Measurements from ENCODE around the gene TGFBR3L. TPM values are rescaled to one million over a fixed set of nuclear protein-coding genes. Genes with fewer than 3 reads are reported as not detected.
A peak's percentile ranks its signal among the peaks of the same experiment; 100 is the strongest.
"Not testable (repeated sequence)": the region's sequence is repeated elsewhere in the genome, so short reads cannot be mapped to it uniquely, and the experiment has no call there.

The TGFBR3L gene
- total RNA-seq, 1 donor from 2014 or later, result not detected

DNA sequence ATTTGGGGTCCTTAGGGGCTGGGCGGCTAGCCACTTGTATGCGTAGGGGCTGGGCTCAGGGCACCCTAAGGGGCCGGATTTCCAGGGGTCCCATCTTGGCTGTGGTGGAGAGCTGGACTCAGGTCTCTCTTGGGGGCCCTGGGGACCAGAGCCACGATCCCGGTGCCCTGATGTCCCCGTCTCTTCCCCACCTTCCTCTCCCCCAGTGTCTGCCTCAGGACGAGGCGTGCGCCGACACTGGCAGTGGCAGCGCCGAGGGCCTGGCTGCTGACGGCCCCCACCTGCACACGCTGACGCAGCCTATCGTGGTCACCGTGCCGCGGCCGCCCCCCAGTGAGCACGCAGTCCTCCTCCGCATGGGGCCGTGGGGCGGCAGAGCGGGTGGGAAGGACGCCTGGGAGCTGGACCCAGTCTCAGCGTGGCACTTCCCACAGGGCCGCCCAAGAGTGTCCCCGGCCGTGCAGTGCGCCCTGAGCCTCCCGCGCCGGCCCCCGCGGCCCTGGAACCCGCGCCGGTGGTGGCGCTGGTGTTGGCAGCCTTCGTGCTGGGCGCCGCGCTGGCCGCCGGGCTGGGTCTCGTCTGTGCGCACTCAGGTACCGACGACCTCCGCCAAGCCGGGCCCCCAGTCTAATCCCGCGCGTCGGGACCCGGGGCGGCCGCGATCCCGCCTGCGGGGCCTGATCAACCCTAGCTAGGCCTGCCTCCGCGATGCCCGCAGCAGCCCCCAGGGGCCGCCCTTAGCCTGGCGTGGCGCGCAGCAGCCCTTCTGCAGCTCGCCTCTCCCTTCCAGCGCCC, 2.8 kb downstream of the TGFBR3L start:
- peak; percentile 36 for DNase-seq

- not testable (repeated sequence) for DNase-seq
These were observed 3.5 kb downstream of the TGFBR3L start for GRCh38 chr19:7918062-7918614.

- DNase-seq, result no peak
These were observed 4.2 kb downstream of the TGFBR3L start for GRCh38 chr19:7918615-7919421.

DNA sequence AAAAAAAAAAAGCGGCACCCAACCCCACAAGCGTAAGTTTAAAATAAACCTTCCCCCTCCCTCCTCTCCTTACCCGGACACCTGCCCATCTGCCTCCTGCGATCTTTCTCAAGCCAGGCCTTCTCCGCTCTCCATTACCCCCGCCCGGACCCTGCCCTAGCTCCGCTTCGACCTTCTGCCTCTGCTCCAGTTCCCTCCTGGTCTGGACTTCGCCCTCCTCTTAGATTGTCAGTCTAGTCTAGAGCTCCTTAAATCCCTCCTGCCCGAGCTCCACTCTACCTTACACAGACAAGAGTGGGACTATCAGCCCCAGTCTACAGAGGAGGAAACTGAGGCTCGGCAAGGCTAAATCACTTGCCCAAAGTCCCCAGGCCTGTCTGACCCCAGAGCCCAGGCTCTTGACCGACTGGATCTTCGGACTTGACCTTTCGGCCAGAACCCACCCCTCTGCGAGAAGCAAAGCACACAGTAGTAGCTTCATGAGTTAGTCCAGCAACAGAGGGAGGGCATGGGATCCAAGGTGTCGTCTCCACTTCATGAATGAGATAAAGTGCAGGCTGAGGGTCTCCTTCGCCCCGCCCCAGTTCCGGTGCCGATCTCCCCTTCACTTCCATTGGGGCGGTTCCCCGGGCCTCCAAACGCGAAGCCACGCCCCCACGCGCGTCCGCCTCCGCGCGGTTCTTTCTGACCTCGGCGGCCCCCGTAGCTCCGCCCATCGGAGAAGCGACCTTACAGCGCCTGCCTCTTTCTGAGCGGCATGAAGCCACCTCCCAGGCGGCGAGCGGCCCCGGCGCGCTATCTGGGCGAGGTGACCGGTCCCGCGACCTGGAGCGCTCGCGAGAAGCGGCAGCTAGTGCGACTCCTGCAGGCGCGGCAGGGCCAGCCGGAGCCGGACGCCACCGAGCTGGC, 5.2 kb downstream of the TGFBR3L start, which contains the start of gene SNAPC2:
SNAPC2 (plus strand) TSS at position 729 of the 909 bp plus-strand sequence; CDS start at position 758, 29 bp downstream.
- peak; percentile 89 for DNase-seq

- peak; percentile 96 for DNase-seq
These were observed 6.1 kb downstream of the TGFBR3L start for GRCh38 chr19:7920519-7921301.

GRCh38 chr19:7921302-7921966, 6.8 kb downstream of the TGFBR3L start:
- no peak for DNase-seq

DNA sequence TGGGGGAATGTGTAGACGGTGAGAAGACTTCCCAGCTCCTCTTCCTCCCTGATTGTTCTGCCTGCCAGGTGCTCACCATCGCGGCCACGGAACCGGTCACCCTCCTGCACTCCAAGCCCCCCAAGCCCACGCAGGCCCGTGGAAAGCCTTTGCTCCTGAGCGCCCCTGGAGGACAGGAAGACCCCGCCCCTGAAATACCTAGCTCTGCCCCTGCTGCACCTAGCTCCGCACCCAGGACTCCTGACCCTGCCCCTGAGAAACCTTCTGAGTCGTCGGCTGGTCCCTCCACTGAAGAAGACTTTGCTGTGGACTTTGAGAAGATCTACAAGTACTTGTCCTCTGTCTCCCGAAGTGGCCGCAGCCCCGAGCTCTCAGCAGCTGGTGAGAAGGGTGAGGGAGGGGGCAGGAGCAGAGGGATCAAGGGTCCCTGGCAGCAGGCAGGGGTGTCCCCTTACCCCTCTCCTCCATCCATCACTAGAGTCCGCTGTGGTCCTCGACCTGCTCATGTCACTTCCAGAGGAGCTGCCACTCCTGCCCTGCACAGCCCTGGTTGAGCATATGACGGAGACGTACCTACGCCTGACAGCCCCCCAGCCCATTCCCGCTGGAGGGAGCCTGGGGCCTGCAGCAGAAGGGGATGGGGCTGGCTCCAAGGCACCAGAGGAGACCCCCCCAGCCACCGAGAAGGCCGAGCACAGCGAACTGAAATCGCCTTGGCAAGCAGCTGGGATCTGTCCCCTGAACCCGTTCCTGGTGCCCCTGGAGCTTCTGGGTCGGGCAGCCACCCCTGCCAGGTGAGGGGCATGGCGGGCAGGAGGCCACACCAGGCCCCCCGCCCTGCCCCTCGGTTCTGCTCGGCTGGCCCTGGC, 7.6 kb downstream of the TGFBR3L start:
- no peak for DNase-seq

GRCh38 chr19:7922836-7923195, 8.2 kb downstream of the TGFBR3L start:
- no peak for DNase-seq

DNA sequence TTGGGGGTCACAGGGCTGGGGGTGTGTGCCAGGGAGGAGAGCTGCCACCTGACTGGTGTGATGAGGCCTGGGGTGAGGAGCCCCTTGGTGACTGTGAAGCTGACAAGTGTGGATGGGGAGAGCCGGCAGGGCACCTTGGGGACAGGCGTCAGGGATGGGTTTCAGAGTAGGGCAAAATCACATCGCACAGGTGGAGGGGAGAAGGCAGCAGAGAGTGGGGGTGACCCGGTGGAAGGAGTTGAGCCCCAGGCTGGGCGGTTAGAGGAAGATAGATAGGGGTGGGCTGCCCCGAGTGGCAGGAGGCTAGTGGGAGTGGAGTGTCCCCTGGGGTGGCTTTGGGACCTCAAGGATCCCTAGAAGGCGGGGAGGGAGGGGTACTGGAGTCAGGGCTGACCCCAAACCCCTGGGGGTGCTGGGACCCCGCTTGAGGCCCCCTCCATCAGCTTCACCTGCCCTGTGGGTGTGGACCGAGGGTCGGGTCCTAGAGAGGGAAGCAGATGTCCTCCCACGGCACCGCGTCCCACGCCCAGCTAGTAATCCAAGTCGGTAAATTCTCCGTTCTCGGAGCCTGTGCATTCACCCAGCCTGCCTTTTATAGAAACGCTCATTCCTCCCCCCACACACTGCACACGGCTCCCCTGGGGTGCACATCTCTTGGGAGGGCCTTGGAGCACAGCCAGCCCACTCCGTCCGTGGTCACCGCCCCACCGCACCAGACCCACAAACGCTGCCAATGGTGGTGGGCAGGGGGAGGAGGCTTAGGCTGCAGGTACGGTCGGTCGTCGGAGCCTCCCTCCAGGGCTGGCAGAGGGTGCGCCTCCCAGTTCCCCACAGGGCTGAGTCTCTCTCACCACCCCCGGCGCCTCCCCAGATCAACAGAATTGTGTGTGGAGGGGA, 8.9 kb downstream of the TGFBR3L start:
- DNase-seq, result peak; percentile 43

GRCh38 chr19:7924241-7924640, 9.6 kb downstream of the TGFBR3L start:
- peak; percentile 43 for DNase-seq

- DNase-seq, result no peak
These were observed 10.1 kb downstream of the TGFBR3L start for GRCh38 chr19:7924651-7925170.

GRCh38 chr19:7925171-7925851, 10.7 kb downstream of the TGFBR3L start:
- peak; percentile 41 for DNase-seq

GRCh38 chr19:7926021-7926726, 11.5 kb downstream of the TGFBR3L start, which contains the start of gene CTXN1:
CTXN1 (minus strand) TSS chr19:7926135; CDS start chr19:7925538, 597 bp downstream.
- DNase-seq, result peak; percentile 38

DNA sequence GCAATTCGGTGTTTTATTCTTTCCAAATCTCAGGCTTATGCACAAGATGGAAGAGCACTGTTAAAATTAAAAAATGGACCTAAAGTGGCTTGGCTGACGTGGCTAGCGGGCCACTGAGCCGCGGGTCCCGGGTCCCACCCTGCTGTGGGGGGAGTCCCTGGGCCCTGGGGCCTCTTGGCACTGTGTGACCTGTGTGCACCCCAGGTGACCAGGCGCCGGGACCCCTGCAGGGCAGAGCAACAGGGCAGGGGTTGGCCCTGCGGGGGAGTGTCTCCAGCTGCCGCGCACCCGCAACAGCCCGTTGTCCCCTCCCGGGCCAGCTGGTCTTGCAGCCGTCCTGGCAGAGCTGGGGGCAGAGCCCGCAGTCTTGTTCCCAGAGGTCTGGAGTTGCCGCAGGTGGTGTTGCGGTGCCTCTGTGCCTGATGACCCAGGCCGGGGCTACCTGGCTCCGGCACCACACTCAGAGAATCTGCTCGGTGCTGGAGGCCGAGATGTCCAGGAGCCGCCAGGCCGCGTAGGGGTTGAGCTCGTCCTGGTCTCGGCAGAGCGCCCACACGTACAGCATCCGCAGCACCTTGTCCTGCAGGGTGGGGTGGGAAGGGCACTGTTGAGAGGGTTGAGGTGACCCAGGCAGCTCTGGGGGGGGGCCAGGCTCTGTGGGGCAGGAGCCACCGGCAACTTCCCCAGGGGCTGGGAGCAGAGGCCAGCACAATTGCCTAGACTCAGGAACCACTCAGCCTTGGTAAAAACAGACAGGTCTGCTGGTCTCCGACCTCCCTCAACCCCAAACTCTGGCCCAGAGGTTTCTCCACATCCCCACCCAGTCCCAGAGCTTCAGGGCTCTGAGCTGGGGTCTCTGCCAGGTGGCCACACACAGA, 12.3 kb downstream of the TGFBR3L start:
- DNase-seq, result no peak

DNA sequence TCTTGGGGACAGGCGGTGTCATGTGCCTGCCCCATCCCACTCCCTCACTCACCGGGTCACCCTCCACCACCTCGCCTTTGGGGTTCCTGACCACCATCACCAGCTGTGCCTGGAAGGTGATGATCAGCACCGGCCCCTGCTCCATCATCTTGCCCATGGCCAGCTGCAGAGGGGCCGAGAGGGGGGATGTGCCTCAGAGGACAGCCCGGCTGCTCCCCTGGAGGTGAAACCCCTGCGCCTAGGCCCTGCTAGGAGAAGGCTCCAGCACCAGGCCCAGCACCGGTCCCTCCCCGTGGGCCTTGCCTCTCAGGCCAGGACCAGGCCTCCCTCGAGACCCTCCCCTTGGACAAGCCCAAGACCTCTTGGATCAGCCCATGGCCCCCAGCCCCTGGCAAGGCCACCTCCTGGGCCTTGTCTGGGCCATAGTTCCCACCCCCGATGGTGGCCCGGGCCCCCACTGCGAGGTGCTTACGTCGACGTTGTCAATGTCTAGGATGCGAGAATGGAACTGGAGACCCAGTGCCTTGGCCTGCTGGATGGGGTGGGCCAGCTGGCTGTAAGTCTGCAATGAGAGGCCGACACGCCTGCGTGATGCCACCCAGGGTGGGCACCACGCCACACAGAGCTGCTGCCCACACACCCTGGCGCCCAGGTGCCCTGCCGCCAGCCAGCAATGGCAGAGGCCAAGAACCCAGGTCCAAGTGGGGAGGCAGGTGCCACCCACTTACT, 13.1 kb downstream of the TGFBR3L start:
- DNase-seq, result no peak
